Thyroid gland (tissue), 4 donors: ENCODE data around the gene ADARB2.

ENCODE experiments used
- CTCF ChIP-seq, 6 experiments: fragments of 200-600 bp in 3 of 6; fragments of 450-650 bp in 3 of 6; sonication (generic) in 3 of 6; IDR thresholded peaks; one replicate each; pipeline ENCODE4 v1.5.1; 2016 to 2019; ENCODE audit warnings: antibody characterized with exemption in 6 of 6, mild to moderate bottlenecking in 2 of 6, inconsistent platforms in 1 of 6, moderate library complexity in 1 of 6
- POLR2A ChIP-seq, 2 donors: fragments of 450-650 bp; IDR thresholded peaks; one replicate each; pipeline ENCODE4 v1.6.1; 2017; ENCODE audit warnings: antibody characterized with exemption in 2 of 2, mild to moderate bottlenecking in 2 of 2, moderate library complexity in 1 of 2

GRCh38 chr10:1287487-1287886 lies 449.8 kb downstream of the ADARB2 start:
- TF ChIP-seq POLR2A (IDR thresholded peaks at IDR 0.05): no peak
- no peak for TF ChIP-seq CTCF (IDR thresholded peaks at IDR 0.05)
